HepG2 (cell line): ENCODE measurements around the gene SYNGR4. TPM values are rescaled to one million over a fixed set of nuclear protein-coding genes. Genes with fewer than 3 reads are reported as not detected.

ENCODE experiments used
- CREBL2 ChIP-seq: sonication (generic); formaldehyde crosslinking; IDR thresholded peaks from 2 replicates; pipeline ENCODE4 v1.8.1; 2023; ENCODE audit warnings: missing genetic modification reagents, mild to moderate bottlenecking, borderline replicate concordance
- FOSL1 ChIP-seq: sonication (generic); formaldehyde crosslinking; IDR thresholded peaks from 2 replicates; pipeline ENCODE4 v1.9.0; 2021; ENCODE audit warnings: missing genetic modification reagents, borderline replicate concordance
- FOXJ3 ChIP-seq: sonication (generic); formaldehyde crosslinking; IDR thresholded peaks from 2 replicates; pipeline ENCODE4 v1.4.0; 2020; ENCODE audit warnings: missing genetic modification reagents, mild to moderate bottlenecking, borderline replicate concordance
- LBX2 ChIP-seq: sonication (generic); formaldehyde crosslinking; IDR thresholded peaks from 2 replicates; pipeline ENCODE4 v1.5.0; 2020; ENCODE audit warnings: missing genetic modification reagents, mild to moderate bottlenecking, borderline replicate concordance
- NAIF1 ChIP-seq: sonication (generic); formaldehyde crosslinking; IDR thresholded peaks from 2 replicates; pipeline ENCODE4 v1.5.0; 2020; ENCODE audit warnings: mild to moderate bottlenecking, missing genetic modification reagents, borderline replicate concordance
- NFATC3 ChIP-seq: sonication (generic); formaldehyde crosslinking; IDR thresholded peaks from 2 replicates; pipeline ENCODE4 v1.5.1; 2020; ENCODE audit warnings: mild to moderate bottlenecking, missing genetic modification reagents
- NR2F6 ChIP-seq, 2 experiments: IDR thresholded peaks; 2 replicates each; pipeline ENCODE4 v1.6.1; 2016; ENCODE audit warnings: antibody characterized with exemption in 1 of 2, mild to moderate bottlenecking in 1 of 2
- POLR2G ChIP-seq: fragments of 200-400 bp; formaldehyde crosslinking; IDR thresholded peaks from 2 replicates; pipeline ENCODE4 v1.6.1; 2018; ENCODE audit warnings: mild to moderate bottlenecking, low read depth, low read length, moderate library complexity
- RBFOX2 ChIP-seq: fragments of 200-400 bp; formaldehyde crosslinking; IDR thresholded peaks from 2 replicates; pipeline ENCODE4 v1.6.1; 2017; ENCODE audit warnings: low read depth, mild to moderate bottlenecking, low read length
- SALL1 ChIP-seq: sonication (generic); formaldehyde crosslinking; IDR thresholded peaks from 2 replicates; pipeline ENCODE4 v1.8.0; 2022; ENCODE audit warnings: mild to moderate bottlenecking, missing genetic modification reagents
- STAT6 ChIP-seq: sonication (generic); formaldehyde crosslinking; IDR thresholded peaks from 2 replicates; pipeline ENCODE4 v1.4.0; 2020; ENCODE audit warnings: missing genetic modification reagents, mild to moderate bottlenecking, borderline replicate concordance
- TFDP1 ChIP-seq: IDR thresholded peaks from 2 replicates; pipeline ENCODE4 v1.6.1; 2016; ENCODE audit warnings: missing compliant biosample characterization, missing genetic modification reagents, borderline replicate concordance
- UBTF ChIP-seq: sonication (generic); formaldehyde crosslinking; IDR thresholded peaks from 2 replicates; pipeline ENCODE4 v1.4.0; 2020; ENCODE audit warnings: mild to moderate bottlenecking, missing genetic modification reagents
- ZBTB42 ChIP-seq: sonication (generic); formaldehyde crosslinking; IDR thresholded peaks from 2 replicates; pipeline ENCODE4 v1.5.0; 2020; ENCODE audit warnings: mild to moderate bottlenecking, missing genetic modification reagents
- ZNF446 ChIP-seq: sonication (generic); formaldehyde crosslinking; IDR thresholded peaks from 2 replicates; pipeline ENCODE4 v1.5.0; 2020; ENCODE audit warnings: mild to moderate bottlenecking, missing genetic modification reagents
- ZNF460 ChIP-seq: sonication (generic); formaldehyde crosslinking; IDR thresholded peaks from 2 replicates; pipeline ENCODE4 v1.5.1; 2020; ENCODE audit warnings: missing genetic modification reagents, mild to moderate bottlenecking, borderline replicate concordance
- polyA plus RNA-seq, 8 experiments: library from polyadenylated mRNA; depleted of rRNA in 3 of 8; stranded (reverse) in 7 of 8; unstranded in 1 of 8; fragments of >200 nt; fragmentation: Illumina TruSeq in 4 of 8; extraction: Trizol in 4 of 8; gene quantifications; 2 replicates each; pipeline versions ENCODE4 v1.2.1 to v1.2.3, GENCODE V29; 2011 to 2016; ENCODE audit warnings: low read depth in 4 of 8, missing spikeins in 1 of 8, mixed read lengths in 1 of 8; ENCODE audit not compliant: insufficient read depth in 1 of 8
- total RNA-seq, 5 experiments: library from RNA; depleted of rRNA; stranded (reverse); fragments of >200 nt; fragmentation: Illumina TruSeq; extraction: Trizol; gene quantifications; 2 replicates each; pipeline ENCODE4 v1.2.3, GENCODE V29; 2016; ENCODE audit warnings: low read depth in 1 of 5
- TF ChIP-seq, protein P1 (sequence below): sonication (generic); formaldehyde crosslinking; IDR thresholded peaks from 2 replicates; pipeline ENCODE4 v1.8.0; 2022; ENCODE audit warnings: missing genetic modification reagents, mild to moderate bottlenecking, borderline replicate concordance
- TF ChIP-seq, protein P2 (sequence below): sonication (generic); formaldehyde crosslinking; IDR thresholded peaks from 2 replicates; pipeline ENCODE4 v1.8.1; 2023; ENCODE audit warnings: missing genetic modification reagents, inconsistent platforms, borderline replicate concordance

SYNGR4 gene
- total and polyA plus RNA-seq, 2 of the 13 experiments (the other 11 are each of a cell fraction or from before 2014, with no cell fraction given), result not detected

DNA sequence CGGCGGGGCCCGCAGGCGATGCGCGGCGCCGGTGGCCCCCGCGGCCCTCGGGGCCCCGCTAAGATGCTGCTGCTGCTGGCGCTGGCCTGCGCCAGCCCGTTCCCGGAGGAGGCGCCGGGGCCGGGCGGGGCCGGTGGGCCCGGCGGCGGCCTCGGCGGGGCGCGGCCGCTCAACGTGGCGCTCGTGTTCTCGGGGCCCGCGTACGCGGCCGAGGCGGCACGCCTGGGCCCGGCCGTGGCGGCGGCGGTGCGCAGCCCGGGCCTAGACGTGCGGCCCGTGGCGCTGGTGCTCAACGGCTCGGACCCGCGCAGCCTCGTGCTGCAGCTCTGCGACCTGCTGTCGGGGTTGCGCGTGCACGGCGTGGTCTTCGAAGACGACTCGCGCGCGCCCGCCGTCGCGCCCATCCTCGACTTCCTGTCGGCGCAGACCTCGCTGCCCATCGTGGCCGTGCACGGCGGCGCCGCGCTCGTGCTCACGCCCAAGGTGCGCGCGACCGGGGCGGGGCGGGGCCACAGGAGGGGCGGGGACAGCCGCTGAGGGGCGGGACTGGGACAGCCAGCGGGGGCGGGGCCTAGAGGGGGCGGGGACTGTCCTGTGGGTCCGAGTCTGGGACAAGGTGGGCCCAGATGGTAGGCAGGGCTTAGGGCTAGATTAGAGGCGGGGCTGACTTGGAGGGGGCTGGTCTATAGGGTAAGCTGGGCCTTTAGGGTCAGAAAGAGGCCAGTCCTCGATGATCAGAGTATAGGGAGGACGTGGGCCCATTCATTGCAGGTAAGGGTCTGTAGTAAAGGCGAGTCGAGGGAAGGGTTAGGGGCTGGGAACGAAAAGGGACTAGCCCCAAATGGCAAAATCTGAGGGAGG lies 34.4 kb downstream of the SYNGR4 start (continued):
- TF ChIP-seq TFDP1 (peak; percentile 73; the same call in 1 of the 2 replicates), ZNF446 (CRISPR knock-in tag) (0 out of 2 replicates have a peak, but pooled peaks have one; percentile 62), SALL1 (CRISPR knock-in tag) (no peak; the same call in 1 of the 2 replicates), ZNF460 (no peak), NAIF1 (CRISPR knock-in tag) (no peak), RBFOX2 (peak; percentile 80), UBTF (peak; percentile 20; the same call in 1 of the 2 replicates), STAT6 (no peak), NR2F6 (IDR thresholded peaks at IDR 0.05) (no peak), NR2F6 (CRISPR knock-in tag; IDR thresholded peaks at IDR 0.05) (no peak), LBX2 (CRISPR knock-in tag) (no peak), FOXJ3 (no peak), FOSL1 (CRISPR knock-in tag) (no peak), NFATC3 (CRISPR knock-in tag) (no peak), CREBL2 (CRISPR knock-in tag) (no peak), ZBTB42 (CRISPR knock-in tag) (no peak), POLR2G (peak; percentile 44; the same call in 1 of the 2 replicates)
- TF ChIP-seq, protein P1, sequence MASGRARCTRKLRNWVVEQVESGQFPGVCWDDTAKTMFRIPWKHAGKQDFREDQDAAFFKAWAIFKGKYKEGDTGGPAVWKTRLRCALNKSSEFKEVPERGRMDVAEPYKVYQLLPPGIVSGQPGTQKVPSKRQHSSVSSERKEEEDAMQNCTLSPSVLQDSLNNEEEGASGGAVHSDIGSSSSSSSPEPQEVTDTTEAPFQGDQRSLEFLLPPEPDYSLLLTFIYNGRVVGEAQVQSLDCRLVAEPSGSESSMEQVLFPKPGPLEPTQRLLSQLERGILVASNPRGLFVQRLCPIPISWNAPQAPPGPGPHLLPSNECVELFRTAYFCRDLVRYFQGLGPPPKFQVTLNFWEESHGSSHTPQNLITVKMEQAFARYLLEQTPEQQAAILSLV (CRISPR knock-in tag), result no peak
- TF ChIP-seq, protein P2, sequence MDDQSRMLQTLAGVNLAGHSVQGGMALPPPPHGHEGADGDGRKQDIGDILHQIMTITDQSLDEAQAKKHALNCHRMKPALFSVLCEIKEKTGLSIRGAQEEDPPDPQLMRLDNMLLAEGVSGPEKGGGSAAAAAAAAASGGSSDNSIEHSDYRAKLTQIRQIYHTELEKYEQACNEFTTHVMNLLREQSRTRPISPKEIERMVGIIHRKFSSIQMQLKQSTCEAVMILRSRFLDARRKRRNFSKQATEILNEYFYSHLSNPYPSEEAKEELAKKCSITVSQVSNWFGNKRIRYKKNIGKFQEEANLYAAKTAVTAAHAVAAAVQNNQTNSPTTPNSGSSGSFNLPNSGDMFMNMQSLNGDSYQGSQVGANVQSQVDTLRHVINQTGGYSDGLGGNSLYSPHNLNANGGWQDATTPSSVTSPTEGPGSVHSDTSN (CRISPR knock-in tag), result no peak
